ENCODE results near the gene C1S. TPM values are rescaled to one million over a fixed set of nuclear protein-coding genes. Genes with fewer than 3 reads are reported as not detected.
"Not testable (repeated sequence)": the region's sequence is repeated elsewhere in the genome, so short reads cannot be mapped to it uniquely, and the experiment has no call there.

Gene C1S
- total RNA-seq, 1 experiment from 2014 or later, result 68.3 TPM

- no peak for DNase-seq (ENCODE audit: low read depth)
Measured at GRCh38 chr12:7046383-7047105, 14.0 kb upstream of the C1S start.

DNA sequence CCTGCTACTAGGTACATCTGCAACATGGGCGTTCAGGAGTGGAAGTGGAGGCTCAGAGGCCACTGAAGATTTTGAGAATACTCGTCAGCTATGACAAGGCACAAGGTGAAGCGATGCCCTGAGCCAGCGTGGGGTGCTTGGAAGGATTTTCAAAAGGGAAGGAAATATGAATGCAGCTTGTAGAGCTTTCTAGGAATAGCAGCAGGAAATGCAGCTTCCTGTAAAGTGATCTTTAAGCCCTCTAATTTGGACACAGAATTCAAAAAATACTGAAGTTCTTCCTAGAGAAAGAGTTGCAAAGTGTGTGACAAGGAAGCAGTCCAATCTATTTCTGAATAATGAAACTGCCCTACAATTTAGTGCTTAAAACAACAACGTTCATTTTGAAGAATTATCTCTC, 13.2 kb upstream of the C1S start:
- DNase-seq (ENCODE audit: low read depth), result no peak

- not testable (repeated sequence) for DNase-seq (ENCODE audit: low read depth)
Measured at GRCh38 chr12:7049445-7049951, 11.0 kb upstream of the C1S start.

- not testable (repeated sequence) for DNase-seq (ENCODE audit: low read depth)
Measured at GRCh38 chr12:7049973-7050372, 10.5 kb upstream of the C1S start.

GRCh38 chr12:7054925-7055324, 5.6 kb upstream of the C1S start:
- DNase-seq (ENCODE audit: low read depth), result no peak

DNA sequence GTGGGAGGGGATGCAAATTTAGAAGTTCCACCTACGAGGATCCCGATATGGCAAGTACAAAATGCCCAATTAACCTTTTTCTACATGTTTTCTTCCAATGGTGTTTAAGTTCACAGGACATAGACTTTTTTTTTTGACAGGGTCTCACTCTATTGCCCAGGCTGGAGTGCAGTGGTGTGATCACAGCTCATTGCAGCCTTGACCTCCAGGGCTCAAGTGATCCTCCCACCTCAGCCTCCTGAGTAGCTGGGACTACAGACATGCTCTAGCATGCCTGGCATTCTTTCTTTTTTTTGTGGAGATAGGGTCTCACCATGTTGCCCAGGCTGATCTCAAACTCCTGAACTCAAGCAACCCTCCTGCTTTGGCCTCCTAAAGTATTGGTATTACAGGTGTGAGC, 4.8 kb upstream of the C1S start:
- DNase-seq (ENCODE audit: low read depth), result not testable (repeated sequence)

- no peak for DNase-seq (ENCODE audit: low read depth)
Measured at GRCh38 chr12:7058163-7058845, 2.2 kb upstream of the C1S start.

- DNase-seq (ENCODE audit: low read depth), result no peak
Measured at GRCh38 chr12:7058850-7059395, 1.6 kb upstream of the C1S start.

GRCh38 chr12:7059780-7060179, 738 bp upstream of the C1S start:
- DNase-seq (ENCODE audit: low read depth), result no peak

DNA sequence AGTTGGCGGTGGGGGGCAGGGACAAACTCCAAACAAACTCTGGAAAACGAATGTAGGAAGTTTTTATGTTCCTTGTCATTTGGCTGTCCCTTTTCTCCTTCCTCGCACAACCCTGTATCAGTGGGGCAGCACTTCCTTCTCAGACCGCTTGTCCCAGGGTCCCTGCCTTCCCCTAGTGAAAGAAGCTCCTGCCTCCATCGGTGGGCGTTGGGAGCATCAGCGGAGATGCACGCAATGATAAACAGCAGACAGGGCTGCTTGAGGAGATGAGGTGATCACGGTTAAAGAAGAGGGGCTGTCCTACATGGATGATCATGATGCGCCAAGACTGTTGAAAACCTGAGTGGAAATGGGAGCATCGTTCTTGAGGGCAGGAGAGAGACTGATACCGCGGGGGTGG, 620 bp downstream of the C1S start:
- DNase-seq (ENCODE audit: low read depth), result no peak

GRCh38 chr12:7061596-7061995, 1.1 kb downstream of the C1S start:
- no peak for DNase-seq (ENCODE audit: low read depth)

- DNase-seq (ENCODE audit: low read depth), result no peak
Measured at GRCh38 chr12:7064516-7064915, 4.0 kb downstream of the C1S start.

DNA sequence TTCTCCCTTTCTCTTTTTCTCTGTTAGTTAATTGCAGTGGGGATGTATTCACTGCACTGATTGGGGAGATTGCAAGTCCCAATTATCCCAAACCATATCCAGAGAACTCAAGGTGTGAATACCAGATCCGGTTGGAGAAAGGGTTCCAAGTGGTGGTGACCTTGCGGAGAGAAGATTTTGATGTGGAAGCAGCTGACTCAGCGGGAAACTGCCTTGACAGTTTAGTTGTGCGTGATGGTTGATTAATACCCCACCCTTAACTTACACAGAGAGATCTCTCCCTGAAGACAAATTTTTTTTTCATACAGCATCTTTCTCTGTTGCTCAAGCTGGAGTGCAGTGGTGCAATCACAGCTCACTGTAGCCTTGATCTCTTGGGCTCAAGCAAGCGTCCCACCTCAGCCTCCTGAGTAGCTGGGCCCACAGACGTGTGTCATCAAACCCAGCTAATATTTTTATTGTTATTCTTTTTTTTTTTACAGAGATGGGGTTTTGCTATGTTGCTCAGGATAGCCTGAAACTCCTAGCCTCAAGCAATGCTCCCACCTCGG, 4.6 kb downstream of the C1S start:
- no peak for DNase-seq (ENCODE audit: low read depth)

- DNase-seq (ENCODE audit: low read depth), result no peak
Measured at GRCh38 chr12:7066596-7066995, 6.1 kb downstream of the C1S start.

GRCh38 chr12:7067096-7067495, 6.6 kb downstream of the C1S start:
- no peak for DNase-seq (ENCODE audit: low read depth)

DNA sequence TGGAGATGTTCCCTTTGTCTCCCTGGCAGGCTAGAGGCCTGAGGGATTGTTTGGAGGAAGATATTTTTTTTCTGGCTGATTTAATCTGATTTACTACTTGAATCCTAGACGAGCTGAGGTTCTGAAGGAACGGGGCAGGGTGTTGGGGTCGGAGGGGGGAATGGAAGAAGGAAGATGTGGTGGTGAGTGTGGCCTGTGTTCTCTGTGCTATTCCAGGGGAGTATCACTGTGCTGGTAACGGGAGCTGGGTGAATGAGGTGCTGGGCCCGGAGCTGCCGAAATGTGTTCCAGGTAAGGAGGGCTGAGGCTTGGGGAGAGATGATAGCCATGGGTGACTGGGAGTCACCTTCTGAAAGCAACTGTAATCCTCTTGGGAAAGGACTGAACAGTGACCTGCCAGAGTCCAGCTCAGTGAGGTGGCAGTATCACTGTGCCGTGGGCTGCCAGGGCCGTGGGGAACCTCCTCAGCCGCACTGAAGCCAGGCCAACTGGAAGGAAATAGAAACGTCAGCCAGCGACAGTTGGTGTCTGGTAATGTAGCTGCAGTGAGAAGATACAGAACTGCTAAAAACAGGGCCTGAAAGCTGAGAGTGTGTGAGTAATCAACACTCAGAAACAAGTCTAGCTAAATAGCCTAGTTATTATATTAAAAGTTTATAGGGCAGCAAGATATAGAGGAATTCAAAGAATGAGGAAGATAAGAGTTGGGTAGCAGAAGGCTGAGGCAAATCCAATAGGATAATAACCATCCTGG, 7.9 kb downstream of the C1S start:
- no peak for DNase-seq (ENCODE audit: low read depth)

DNA sequence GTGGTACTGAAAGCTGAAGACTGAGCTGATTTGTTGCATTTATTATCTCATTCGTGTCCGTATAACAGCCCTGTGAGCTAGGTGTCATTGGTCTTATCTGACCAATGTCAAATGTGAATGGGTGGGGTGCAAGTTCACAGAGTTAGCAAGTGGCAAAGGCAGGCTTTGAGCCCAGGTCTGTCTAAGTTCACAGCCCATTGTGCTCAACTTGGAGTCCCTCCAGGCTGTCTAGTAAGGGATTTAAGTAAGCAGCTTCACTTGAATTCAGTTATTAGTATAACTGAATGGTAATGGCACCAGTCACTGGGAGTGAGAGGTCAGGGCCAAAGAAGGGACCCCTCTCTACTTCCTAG, 8.5 kb downstream of the C1S start:
- DNase-seq (ENCODE audit: low read depth), result no peak

GRCh38 chr12:7069386-7069785, 8.9 kb downstream of the C1S start:
- no peak for DNase-seq (ENCODE audit: low read depth)

GRCh38 chr12:7072035-7072434, 11.5 kb downstream of the C1S start:
- DNase-seq (ENCODE audit: low read depth), result no peak

- no peak for DNase-seq (ENCODE audit: low read depth)
Measured at GRCh38 chr12:7072554-7072953, 12.0 kb downstream of the C1S start.

- no peak for DNase-seq (ENCODE audit: low read depth)
Measured at GRCh38 chr12:7073946-7074345, 13.4 kb downstream of the C1S start.

DNA sequence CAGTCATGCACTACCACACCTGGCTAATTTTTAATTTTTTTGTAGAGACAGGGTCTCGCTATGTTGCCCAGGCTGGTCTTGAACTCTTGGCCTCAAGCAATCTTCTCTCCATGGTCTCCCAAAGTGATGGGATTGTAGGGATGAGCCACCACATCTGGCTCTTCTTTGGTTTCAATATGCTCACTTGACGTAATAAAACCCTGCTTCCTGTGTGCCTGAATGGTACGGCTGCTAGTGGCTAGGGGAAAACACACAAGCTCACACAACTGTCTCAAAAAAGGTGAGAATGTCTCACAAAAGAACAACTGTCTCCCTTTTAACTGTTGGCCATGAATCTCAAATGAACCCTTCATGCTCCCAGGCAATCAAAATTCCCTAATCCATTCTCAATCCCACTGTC, 15.0 kb downstream of the C1S start:
- no peak for DNase-seq (ENCODE audit: low read depth)
